GM12892 (cell line): ENCODE data around the gene EDN2.

Experiments used
- DNase-seq: peaks from one replicate; pipeline ENCODE4 v3.0.0; 2011; ENCODE audit not compliant: insufficient read length
- FAIRE-seq: peaks from 2 replicates; lab custom pipeline; 2011; peaks lifted over from hg19 to GRCh38; lab: Jason Lieb, UNC
- POLR2A ChIP-seq: IDR thresholded peaks from 2 replicates; pipeline ENCODE4 v1.6.1; 2011; ENCODE audit warnings: low read depth, low read length, control low read depth
- POLR2AphosphoS5 ChIP-seq: IDR thresholded peaks from 2 replicates; pipeline ENCODE4 v1.6.1; 2011; ENCODE audit warnings: low read depth, low read length, control low read depth
- TAF1 ChIP-seq: IDR thresholded peaks from 2 replicates; pipeline ENCODE4 v1.6.1; 2011; ENCODE audit warnings: low read depth, mild to moderate bottlenecking, control low read depth, low read length, borderline replicate concordance

Gene EDN2

DNA sequence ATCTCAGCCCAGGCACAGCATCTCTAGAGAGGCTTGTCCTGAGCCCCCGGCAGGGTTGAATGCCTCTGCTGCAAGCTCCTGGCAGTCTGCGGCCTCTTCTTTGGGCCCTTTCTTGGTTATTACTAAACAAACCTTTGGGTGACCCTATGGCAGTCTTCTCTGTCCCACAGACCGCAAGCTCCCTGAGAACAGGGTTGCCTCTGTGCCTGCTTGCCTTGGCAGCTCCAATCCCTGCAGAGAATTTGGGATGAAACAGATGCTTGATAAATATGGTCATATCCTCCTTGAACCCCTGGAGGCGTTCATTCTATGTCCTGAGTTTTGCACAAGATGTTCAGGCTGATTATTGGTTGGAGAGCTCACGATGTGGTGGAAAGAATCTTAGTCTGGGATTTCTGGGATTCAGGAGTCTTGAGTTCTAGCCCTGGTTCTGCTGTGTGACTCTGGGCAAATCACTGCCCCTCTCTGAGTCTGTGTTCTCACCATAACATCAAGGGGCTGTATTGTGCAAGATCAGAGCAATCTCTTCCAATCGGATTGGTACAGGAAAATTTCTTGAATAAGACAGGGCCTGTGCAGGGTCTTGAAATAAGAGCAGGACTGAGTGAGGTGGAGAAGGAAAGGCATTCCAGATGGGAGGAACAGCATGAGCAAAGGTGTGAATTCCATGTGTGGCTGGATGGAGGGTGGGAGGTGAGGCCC lies 49.6 kb downstream of the EDN2 start:
- no peak for FAIRE-seq

DNA sequence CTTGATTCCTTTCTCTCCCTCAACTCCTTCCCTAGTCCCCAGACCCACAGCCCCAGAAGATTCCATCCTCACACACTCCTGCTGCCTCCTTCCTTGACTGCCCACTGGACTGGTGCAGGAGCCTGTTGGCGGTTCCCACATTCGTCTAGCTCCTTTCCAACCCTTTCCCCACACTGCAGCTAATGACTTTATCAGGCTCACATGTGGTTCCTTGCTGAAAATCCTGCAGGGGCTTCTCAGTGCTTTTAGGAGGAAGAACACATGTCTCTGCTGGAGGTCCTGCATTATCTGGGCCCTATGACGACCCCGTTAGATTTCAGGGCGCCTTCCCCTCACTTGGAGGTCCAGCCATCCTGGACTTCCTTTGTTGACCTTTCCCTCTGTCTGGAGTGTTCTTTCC lies 50.2 kb downstream of the EDN2 start:
- FAIRE-seq: no peak
- no peak for DNase-seq
- TF ChIP-seq POLR2A: no peak
- TF ChIP-seq TAF1: no peak
- TF ChIP-seq POLR2AphosphoS5: no peak

More for the DNA sequence above, 49.6 kb downstream of the EDN2 start:
- no peak for DNase-seq
- TF ChIP-seq POLR2AphosphoS5: no peak
- no peak for TF ChIP-seq POLR2A
- TF ChIP-seq TAF1: no peak

DNA sequence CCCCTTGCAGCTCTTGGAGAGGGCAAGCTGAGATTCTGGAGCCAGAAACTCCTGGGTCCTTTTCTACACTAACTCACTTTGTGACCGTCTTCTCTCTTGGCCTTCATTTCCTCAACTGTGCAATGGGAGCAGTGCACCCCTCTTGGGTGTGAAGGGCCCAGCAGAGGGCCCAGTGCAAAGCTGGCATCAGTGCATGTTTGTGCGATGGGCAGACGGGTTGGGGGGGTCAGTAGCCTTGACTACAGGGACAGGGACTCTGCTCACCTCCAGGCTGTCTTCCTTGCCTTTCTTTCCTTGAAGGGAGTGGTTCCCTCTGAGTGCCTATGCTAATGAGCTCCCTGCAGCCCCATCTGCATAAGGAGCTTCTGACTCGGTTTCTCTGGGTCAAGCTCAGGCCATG lies 51.0 kb downstream of the EDN2 start:
- TF ChIP-seq POLR2AphosphoS5 (no peak), POLR2A (no peak), TAF1 (no peak)
- FAIRE-seq: no peak

DNA sequence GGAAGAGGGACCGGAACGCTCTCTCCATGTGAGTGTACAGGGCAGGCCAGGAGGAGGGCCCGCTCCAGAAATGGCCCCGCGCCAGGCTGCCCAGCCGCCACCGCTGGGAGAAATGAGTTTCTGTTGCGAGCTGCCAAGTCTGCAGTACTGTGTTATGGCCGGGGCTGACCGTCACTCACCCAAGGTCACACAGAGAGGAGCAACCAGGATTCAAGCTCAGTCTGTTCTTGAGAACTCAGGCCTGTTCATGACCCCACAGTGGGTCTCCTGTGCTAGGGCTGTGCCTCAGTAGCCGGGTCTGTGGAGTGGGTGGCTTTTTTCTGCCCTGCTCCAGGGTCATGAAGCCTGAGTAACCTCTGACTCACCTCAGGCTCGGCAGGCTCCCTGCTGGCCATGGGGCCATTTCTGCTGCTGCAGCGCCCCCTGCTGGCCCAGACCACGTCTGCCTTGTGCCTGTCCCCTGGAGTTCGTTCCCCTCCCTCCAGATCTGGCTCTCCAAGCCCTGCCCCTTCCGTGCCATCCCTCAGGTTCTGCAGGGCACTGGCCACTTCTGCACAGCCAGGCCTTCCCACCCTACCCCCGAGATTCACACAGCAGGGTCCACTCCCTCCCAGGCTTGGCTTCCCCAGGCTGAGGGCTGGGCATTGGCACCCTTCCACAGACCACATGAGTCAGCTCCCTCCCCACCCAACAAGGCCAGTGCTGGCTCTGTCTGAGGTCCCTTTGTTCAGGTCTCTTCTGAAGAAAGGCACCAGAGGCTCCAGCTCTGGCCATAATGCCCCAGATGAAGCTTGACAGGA lies 51.8 kb downstream of the EDN2 start:
- FAIRE-seq (peak; percentile 83), DNase-seq (peak; percentile 92)
- TF ChIP-seq POLR2AphosphoS5 (no peak), TAF1 (no peak), POLR2A (no peak)

More for the DNA sequence above, 51.0 kb downstream of the EDN2 start:
- DNase-seq: no peak

DNA sequence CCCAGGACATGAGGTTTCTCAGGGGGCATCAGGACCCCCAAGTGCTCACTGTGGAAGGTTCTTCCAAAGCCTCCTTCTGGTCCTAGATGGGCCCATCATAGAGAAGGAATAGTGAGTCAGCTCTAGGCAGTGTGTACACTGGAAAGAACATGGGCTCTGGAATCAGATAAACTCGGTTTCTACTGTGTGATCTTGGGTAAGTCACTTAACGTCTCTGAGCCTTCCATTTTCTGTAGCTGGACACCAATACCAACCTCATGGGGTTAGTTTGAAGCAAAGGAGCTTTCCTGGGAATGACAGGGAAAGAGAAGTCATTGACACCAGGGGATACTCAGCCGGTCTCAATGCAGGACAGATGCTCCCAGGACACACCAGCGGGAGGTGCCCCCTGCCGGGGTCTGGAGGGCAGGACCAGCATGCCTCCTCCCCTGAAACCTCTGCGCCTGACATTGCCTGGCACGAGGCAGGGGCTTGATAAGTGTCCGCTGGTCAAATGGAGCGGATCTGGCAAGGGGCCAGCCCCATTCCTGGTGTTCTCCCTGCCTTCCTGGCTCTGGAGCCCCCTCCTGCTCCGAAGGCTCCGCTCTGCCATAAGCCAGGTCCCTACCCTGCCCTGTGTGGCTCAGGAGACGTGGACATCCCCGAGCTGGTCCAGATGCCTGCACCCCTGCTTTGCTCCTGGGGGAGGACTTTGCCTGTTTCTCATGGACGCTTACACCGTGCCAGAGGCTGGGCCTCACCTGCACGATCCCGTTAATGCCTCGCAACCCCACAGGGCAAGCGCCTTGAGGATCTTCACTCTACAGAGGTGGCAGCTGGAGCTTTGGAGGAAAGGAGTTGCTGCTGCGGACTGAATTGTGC lies 52.8 kb downstream of the EDN2 start:
- no peak for DNase-seq
- FAIRE-seq: no peak
- TF ChIP-seq TAF1 (no peak), POLR2A (no peak), POLR2AphosphoS5 (no peak)

GRCh38 chr1:41430582-41430981 lies 53.9 kb downstream of the EDN2 start:
- TF ChIP-seq POLR2AphosphoS5 (no peak), TAF1 (no peak), POLR2A (no peak)
- no peak for DNase-seq
- FAIRE-seq: no peak

DNA sequence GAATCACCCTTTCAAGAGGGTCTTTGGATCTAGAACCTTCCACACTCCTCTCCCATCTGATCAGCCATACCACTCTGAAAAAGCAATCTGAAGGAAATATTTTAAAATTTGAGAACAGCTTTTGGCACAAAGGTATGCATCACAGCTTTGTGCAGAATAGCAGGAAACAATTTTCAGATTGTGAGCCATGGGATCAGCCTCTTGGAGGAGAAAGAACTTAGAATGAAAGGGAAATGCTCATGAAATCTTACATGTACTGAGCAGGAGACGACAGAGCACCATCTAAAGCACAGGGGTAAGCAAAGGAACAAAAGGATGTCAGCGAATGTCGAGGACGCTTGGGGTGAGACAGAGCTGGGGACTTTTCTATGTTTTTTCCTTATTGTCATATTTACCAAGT lies 54.4 kb downstream of the EDN2 start:
- DNase-seq: no peak
- TF ChIP-seq TAF1 (no peak), POLR2A (no peak), POLR2AphosphoS5 (no peak)
- FAIRE-seq: no peak

GRCh38 chr1:41429641-41430035 lies 54.8 kb downstream of the EDN2 start:
- no peak for FAIRE-seq
- DNase-seq: no peak
- TF ChIP-seq TAF1 (no peak), POLR2AphosphoS5 (no peak), POLR2A (no peak)
